ENCODE measurements around the gene ANXA9. TPM values are rescaled to one million over a fixed set of nuclear protein-coding genes. Genes with fewer than 3 reads are reported as not detected.

The ANXA9 gene
- polyA plus RNA-seq, 3 donors from 2014 or later = not detected

DNA sequence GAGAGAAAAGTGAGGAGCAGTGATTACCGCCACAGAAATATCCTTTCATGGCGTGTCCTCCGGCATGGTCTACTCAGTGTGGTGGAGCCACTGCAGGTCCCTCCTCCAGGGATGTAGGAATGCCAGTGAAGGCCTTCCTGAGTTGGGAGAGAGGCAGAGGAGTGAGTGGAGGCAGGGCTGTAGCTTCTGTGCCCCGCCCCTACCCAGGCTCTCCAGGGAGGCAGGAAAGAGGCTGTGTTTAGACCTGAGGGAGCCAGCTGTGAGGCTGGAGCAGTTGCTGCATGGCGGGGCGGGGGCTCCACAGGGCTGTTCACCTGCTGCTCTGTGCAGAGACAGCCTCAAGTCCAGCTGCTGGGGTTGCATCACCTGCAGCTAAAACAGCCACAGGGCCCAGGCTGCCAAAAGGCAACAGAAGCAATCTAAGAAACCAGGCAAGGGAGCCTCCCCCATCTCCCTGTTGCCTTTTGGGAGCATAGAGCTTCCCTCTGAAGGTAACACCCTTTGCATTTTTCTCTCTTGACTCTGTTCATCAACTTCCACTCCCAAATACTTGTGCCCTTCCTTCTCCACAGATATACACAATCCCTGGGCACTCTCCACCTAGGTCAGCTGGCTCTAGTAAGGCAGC is 801 bp upstream of the ANXA9 start:
- Mint-ChIP-seq H3K27ac (no peak overlapping the region), H3K9me3 (no peaks in the 10 kb centered on the region), H3K4me3 (no peak overlapping the region), H3K4me1 (peaks cover 23 to 30% of the 10 kb centered on the region in 2 donors), H3K36me3 (no peaks in the 10 kb centered on the region), H3K27me3 (ENCODE audit: low read depth in 3 of 3) (peaks cover 0 to 3% (median 2%) of the 10 kb centered on the region in 3 donors)
- no peak for DNase-seq

GRCh38 chr1:150985179-150985825 is 3.2 kb downstream of the ANXA9 start:
- Mint-ChIP-seq H3K27me3 (ENCODE audit: low read depth in 3 of 3) (peaks cover 0 to 2% (median 0%) of the 10 kb centered on the region in 3 donors), H3K9me3 (no peaks in the 10 kb centered on the region), H3K4me3 (no peak overlapping the region), H3K36me3 (no peaks in the 10 kb centered on the region), H3K4me1 (no peaks in the 10 kb centered on the region), H3K27ac (no peak overlapping the region)
- no peak for DNase-seq

- Mint-ChIP-seq H3K27me3 (ENCODE audit: low read depth in 3 of 3) (peaks cover 0 to 4% (median 0%) of the 10 kb centered on the region in 3 donors), H3K9me3 (no peaks in the 10 kb centered on the region), H3K36me3 (no peaks in the 10 kb centered on the region), H3K4me1 (no peaks in the 10 kb centered on the region), H3K27ac (no peak overlapping the region), H3K4me3 (no peak overlapping the region)
- no peak for DNase-seq
Observed at GRCh38 chr1:150987924-150988323, 5.8 kb downstream of the ANXA9 start.

DNA sequence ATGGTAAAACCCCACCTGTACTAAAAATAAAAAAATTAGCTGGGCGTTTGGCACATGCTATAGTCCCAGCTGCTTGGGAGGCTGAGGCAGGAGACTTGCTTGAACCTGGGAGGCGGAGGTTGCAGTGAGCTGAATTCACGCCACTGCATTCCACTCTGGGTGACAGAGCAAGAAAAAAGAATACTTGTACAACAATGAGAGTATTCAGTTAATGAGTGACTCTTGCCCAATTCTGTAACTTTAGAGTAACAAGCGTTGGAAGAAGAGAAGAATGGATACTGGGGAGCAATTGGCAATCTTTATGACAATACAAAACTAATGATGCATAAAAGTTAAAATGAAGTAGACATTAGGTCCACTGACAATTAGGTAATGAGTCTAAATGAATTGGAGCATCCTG is 10.5 kb downstream of the ANXA9 start:
- Mint-ChIP-seq H3K27me3 (ENCODE audit: low read depth in 3 of 3) (peaks cover 0 to 6% (median 0%) of the 10 kb centered on the region in 3 donors), H3K4me3 (no peak overlapping the region), H3K4me1 (peaks cover 0 to 7% of the 10 kb centered on the region in 2 donors), H3K36me3 (no peaks in the 10 kb centered on the region), H3K9me3 (no peaks in the 10 kb centered on the region), H3K27ac (no peak overlapping the region)
- DNase-seq = no peak

- DNase-seq = no peak
- Mint-ChIP-seq H3K4me3 (no peak overlapping the region), H3K27me3 (ENCODE audit: low read depth in 3 of 3) (peaks cover 0 to 4% (median 0%) of the 10 kb centered on the region in 3 donors), H3K4me1 (peaks cover 0 to 7% of the 10 kb centered on the region in 2 donors), H3K9me3 (no peaks in the 10 kb centered on the region), H3K36me3 (no peaks in the 10 kb centered on the region), H3K27ac (peak overlapping the region in 1 of 6 donors; percentile 51)
Observed at GRCh38 chr1:150994248-150994647, 12.2 kb downstream of the ANXA9 start.

DNA sequence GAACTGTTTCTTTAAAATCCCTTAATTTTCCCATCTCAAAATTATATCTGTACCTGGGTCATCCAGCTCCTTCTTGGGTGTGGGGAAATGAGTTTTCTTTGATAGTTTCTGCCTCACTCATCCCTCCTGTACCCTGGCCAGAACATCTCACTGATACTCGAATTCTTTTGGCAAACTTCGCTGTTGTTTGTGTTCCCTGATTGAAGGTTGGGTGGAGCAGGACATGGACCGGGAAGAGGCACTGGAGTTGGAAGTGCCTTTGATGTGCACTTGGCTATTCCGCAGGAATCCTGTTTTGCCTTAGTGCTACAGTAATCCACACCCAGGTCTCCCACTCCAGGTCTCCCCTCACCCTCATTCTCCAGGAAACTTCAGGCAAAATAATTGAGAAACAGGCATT is 13.4 kb downstream of the ANXA9 start:
- H3K4me3 Mint-ChIP-seq = peak overlapping the region in 1 of 5 donors; percentile 59
- no peaks in the 10 kb centered on the region for H3K9me3 Mint-ChIP-seq
- peaks cover 0 to 1% (median 0%) of the 10 kb centered on the region in 3 donors for H3K36me3 Mint-ChIP-seq
- peak overlapping the region in 3 of 6 donors; percentile 16 to 66 (median 27) for H3K27ac Mint-ChIP-seq
- no peak for DNase-seq
- H3K4me1 Mint-ChIP-seq = peaks cover 0 to 7% of the 10 kb centered on the region in 2 donors
- peaks cover 0 to 4% (median 1%) of the 10 kb centered on the region in 3 donors for H3K27me3 Mint-ChIP-seq (ENCODE audit: low read depth in 3 of 3)

DNA sequence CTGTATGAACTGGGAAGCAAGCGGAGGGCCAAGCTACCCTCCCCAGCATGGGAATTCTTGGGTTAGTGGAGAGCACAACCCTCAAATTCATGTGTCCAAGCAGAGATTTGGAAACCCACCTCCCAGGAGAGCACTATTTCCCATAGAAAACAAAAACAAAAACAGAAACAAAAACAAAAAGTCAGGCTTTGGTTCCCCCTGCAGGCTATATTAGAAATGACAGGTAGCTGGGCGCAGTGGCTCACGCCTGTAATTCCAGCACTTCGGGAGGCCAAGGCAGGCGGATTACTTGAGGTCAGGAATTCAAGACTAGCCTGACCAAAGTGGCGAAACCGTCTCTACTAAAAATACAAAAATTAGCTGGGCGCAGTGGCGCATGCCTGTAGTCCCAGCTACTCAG is 13.8 kb downstream of the ANXA9 start:
- Mint-ChIP-seq H3K27ac (peak overlapping the region in 3 of 6 donors; percentile 16 to 66 (median 27)), H3K36me3 (peaks cover 0 to 4% (median 0%) of the 10 kb centered on the region in 3 donors), H3K4me1 (peaks cover 0 to 7% of the 10 kb centered on the region in 2 donors), H3K27me3 (ENCODE audit: low read depth in 3 of 3) (peaks cover 0 to 4% (median 3%) of the 10 kb centered on the region in 3 donors), H3K9me3 (no peaks in the 10 kb centered on the region), H3K4me3 (peak overlapping the region in 3 of 5 donors; percentile 29 to 59 (median 49))
- peak; percentile 40 to 54 (median 45) for DNase-seq

DNA sequence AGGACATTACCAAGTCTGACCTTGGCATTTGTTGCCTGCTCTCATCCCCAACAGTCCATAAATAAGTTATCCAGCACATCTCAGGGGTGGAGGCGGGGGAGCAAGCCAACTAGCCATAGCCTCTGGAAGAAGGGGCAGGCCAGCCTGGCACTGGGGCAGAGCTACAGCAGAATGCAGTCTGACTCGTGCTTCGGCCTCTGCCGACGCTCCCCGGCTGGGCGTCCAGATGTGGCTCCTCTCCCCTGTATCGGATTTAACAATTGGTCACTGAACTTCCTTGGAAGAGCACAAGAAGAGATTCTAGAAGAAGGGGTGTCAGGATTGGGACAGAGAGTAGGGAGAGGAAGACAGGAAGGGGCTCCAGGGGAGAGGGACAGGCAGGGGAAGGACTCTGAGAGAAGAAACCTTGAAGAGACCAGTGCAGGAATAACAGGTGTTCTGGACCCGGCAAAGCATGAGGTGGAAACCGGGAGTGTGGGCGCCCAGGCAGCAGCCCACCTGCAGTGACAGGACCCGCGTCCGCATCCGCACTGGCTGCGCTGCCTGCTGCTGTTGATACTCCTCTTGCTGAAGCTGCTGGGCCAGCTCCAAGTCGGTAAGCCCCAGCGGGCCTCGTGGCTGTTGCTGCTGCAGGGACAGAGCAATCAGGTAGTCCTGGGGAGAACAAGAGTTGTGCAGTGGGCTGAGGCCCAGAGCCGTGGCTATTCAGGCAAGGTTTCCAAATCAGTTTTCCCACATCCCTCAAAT is 15.2 kb downstream of the ANXA9 start:
- DNase-seq = no peak
- Mint-ChIP-seq H3K27ac (no peak overlapping the region), H3K27me3 (ENCODE audit: low read depth in 3 of 3) (peaks cover 0 to 3% (median 3%) of the 10 kb centered on the region in 3 donors), H3K4me3 (no peak overlapping the region), H3K9me3 (no peaks in the 10 kb centered on the region), H3K4me1 (peaks cover 0 to 7% of the 10 kb centered on the region in 2 donors), H3K36me3 (peaks cover 4 to 6% (median 4%) of the 10 kb centered on the region in 3 donors)

DNA sequence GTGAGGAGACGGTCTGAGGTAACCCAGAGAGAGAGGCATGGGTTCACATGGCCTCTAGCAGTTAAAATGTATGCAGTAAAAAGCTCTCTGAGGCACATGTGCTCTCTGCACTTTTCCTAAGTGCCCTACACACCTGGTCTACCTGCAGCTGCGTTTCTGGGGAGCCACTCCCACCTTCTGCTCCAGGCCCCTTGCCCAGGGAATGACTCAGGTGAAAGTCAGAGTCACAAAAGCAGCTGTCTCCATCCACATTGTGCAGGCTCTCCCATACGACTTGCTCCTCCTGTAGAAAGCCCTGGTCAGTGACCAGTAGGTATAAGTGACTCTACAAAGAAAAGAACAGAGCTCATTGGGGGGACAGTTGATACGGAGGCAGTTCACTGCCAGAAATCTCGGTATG is 15.9 kb downstream of the ANXA9 start:
- Mint-ChIP-seq H3K36me3 (peaks cover 4 to 6% (median 4%) of the 10 kb centered on the region in 3 donors), H3K9me3 (no peaks in the 10 kb centered on the region), H3K4me3 (no peak overlapping the region), H3K27ac (no peak overlapping the region), H3K27me3 (ENCODE audit: low read depth in 3 of 3) (peaks cover 0 to 3% (median 3%) of the 10 kb centered on the region in 3 donors), H3K4me1 (peaks cover 5 to 10% of the 10 kb centered on the region in 2 donors)
- DNase-seq = no peak

DNA sequence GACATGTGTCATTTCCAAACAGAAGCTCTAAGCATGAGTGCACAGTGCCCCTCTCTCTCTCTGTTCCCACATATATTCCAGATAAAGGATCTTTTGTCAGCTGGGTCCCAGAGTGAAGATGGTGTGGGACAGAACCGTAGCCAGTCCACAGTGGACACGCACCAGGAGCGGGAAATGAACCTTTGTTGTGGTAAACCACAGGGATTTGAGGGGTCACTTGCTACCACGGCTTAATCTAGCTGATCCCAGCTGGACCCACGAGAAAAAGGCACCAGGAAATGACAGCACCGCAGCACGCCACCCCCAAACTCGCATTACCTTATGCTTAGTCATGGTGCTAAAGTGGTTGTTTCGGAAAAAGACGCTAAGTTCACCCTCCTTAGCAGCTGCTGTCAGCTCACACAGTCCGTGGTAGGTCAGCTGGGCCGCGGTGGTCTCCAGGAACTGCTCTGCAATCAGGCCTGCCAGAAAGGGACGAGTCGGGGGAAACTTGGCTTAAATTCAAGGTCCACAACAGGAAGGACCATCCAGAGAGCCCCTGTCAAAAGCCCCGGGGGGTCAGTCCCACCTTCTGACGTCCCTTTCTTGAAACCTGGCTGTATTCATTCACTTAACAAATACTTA is 17.1 kb downstream of the ANXA9 start:
- Mint-ChIP-seq H3K27ac (no peak overlapping the region), H3K27me3 (ENCODE audit: low read depth in 3 of 3) (peaks cover 0 to 3% (median 1%) of the 10 kb centered on the region in 3 donors), H3K4me3 (no peak overlapping the region), H3K4me1 (peaks cover 9 to 17% of the 10 kb centered on the region in 2 donors), H3K9me3 (no peaks in the 10 kb centered on the region), H3K36me3 (peaks cover 4 to 6% (median 4%) of the 10 kb centered on the region in 3 donors)
- DNase-seq = no peak

- peaks cover 4 to 6% (median 4%) of the 10 kb centered on the region in 3 donors for H3K36me3 Mint-ChIP-seq
- H3K27ac Mint-ChIP-seq = no peak overlapping the region
- peaks cover 0 to 3% (median 1%) of the 10 kb centered on the region in 3 donors for H3K27me3 Mint-ChIP-seq (ENCODE audit: low read depth in 3 of 3)
- H3K4me3 Mint-ChIP-seq = no peak overlapping the region
- peaks cover 11 to 21% of the 10 kb centered on the region in 2 donors for H3K4me1 Mint-ChIP-seq
- DNase-seq = no peak
- H3K9me3 Mint-ChIP-seq = no peaks in the 10 kb centered on the region
Observed at GRCh38 chr1:150999926-151000325, 17.8 kb downstream of the ANXA9 start.

- Mint-ChIP-seq H3K36me3 (peaks cover 4 to 6% (median 4%) of the 10 kb centered on the region in 3 donors), H3K9me3 (no peaks in the 10 kb centered on the region), H3K4me3 (peak overlapping the region in 1 of 5 donors; percentile 29), H3K27ac (no peak overlapping the region), H3K27me3 (ENCODE audit: low read depth in 3 of 3) (peaks cover 0 to 3% (median 1%) of the 10 kb centered on the region in 3 donors), H3K4me1 (peaks cover 12 to 25% of the 10 kb centered on the region in 2 donors)
- no peak for DNase-seq
Observed at GRCh38 chr1:151000408-151000807, 18.3 kb downstream of the ANXA9 start.

DNA sequence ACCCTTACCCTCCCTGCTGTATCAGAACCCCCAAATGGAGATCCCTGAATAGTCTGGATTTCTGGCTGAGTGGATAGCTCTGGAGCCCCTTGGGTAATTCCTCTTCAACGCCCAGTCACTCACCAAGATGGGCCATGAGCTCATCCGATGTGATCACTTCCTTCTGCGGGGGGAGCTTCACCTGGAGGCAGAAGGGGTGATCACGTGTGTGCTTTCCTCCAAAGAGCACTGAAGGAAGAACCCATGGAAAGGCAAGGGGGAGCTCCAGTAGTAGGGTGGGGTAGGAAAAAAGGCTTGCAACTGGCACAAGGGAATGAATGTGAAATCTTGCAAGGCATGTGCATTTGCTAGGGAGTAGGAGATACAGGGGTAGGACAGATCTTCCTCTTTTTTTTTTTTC is 19.5 kb downstream of the ANXA9 start:
- no peak for DNase-seq
- H3K9me3 Mint-ChIP-seq = no peaks in the 10 kb centered on the region
- H3K27ac Mint-ChIP-seq = no peak overlapping the region
- peaks cover 4 to 6% (median 4%) of the 10 kb centered on the region in 3 donors for H3K36me3 Mint-ChIP-seq
- H3K27me3 Mint-ChIP-seq (ENCODE audit: low read depth in 3 of 3) = peaks cover 3 to 9% (median 5%) of the 10 kb centered on the region in 3 donors
- H3K4me1 Mint-ChIP-seq = peaks cover 24 to 31% of the 10 kb centered on the region in 2 donors
- no peak overlapping the region for H3K4me3 Mint-ChIP-seq
